H9 (cell line): Measurements from ENCODE around the gene ATG7. TPM values are rescaled to one million over a fixed set of nuclear protein-coding genes. Genes with fewer than 3 reads are reported as not detected.

Experiments used
- DNase-seq: peaks from one replicate; pipeline ENCODE4 v3.0.0-alpha.2; 2017
- H2AFZ ChIP-seq: one replicate; pipeline ENCODE4 v1.6.1; 2013; ENCODE audit warnings: mild to moderate bottlenecking, low read length, control low read depth, moderate library complexity
- H2AK5ac ChIP-seq: 2 replicates; pipeline ENCODE4 v1.6.1; 2013; ENCODE audit warnings: low read length, control low read depth, mixed read lengths; ENCODE audit not compliant: insufficient read length
- H2BK120ac ChIP-seq: one replicate; pipeline ENCODE4 v1.6.1; 2013; ENCODE audit warnings: low read depth, mild to moderate bottlenecking, low read length, control low read depth, inconsistent platforms; ENCODE audit not compliant: poor library complexity, severe bottlenecking
- H2BK12ac ChIP-seq: 2 replicates; pipeline ENCODE4 v1.6.1; 2013; ENCODE audit warnings: low read length, control low read depth, mixed read lengths, low read depth; ENCODE audit not compliant: insufficient read length
- H2BK15ac ChIP-seq: 2 replicates; pipeline ENCODE4 v1.6.1; 2013; ENCODE audit warnings: low read depth, low read length, control low read depth
- H2BK20ac ChIP-seq: one replicate; pipeline ENCODE4 v1.6.1; 2013; ENCODE audit warnings: low read depth, mild to moderate bottlenecking, low read length, control low read depth, inconsistent platforms; ENCODE audit not compliant: poor library complexity, severe bottlenecking
- H2BK5ac ChIP-seq: 2 replicates; pipeline ENCODE4 v1.6.1; 2013; ENCODE audit warnings: low read length, control low read depth, mixed read lengths; ENCODE audit not compliant: insufficient read length
- H3K14ac ChIP-seq: 2 replicates; pipeline ENCODE4 v1.6.1; 2013; ENCODE audit warnings: low read length, control low read depth; ENCODE audit not compliant: insufficient read depth
- H3K18ac ChIP-seq: 2 replicates; pipeline ENCODE4 v1.6.1; 2013; ENCODE audit warnings: low read depth, mild to moderate bottlenecking, mixed read lengths, low read length, control low read depth; ENCODE audit not compliant: insufficient read length
- H3K23ac ChIP-seq: 2 replicates; pipeline ENCODE4 v1.6.1; 2013; ENCODE audit warnings: low read length, control low read depth, mixed read lengths, low read depth; ENCODE audit not compliant: insufficient read length
- H3K23me2 ChIP-seq: 2 replicates; pipeline ENCODE4 v1.6.1; 2013; ENCODE audit warnings: low read depth, mild to moderate bottlenecking, mixed read lengths, low read length, control low read depth; ENCODE audit not compliant: insufficient read length, poor library complexity, severe bottlenecking
- H3K27ac ChIP-seq: 2 replicates; pipeline ENCODE4 v1.5.1; 2013; ENCODE audit warnings: low read length, control low read depth, mixed read lengths, low read depth; ENCODE audit not compliant: insufficient read length
- H3K27me3 ChIP-seq: 2 replicates; pipeline ENCODE4 v1.6.1; 2013; ENCODE audit warnings: low read length, control low read depth, inconsistent platforms; ENCODE audit not compliant: insufficient read depth
- H3K4ac ChIP-seq: 2 replicates; pipeline ENCODE4 v1.6.1; 2013; ENCODE audit warnings: low read depth, mild to moderate bottlenecking, control low read depth, inconsistent platforms, low read length, moderate library complexity
- H3K4me1 ChIP-seq: 2 replicates; pipeline ENCODE4 v1.6.1; 2013; ENCODE audit warnings: low read length, control low read depth, inconsistent platforms; ENCODE audit not compliant: insufficient read depth
- H3K4me2 ChIP-seq: 2 replicates; pipeline ENCODE4 v1.6.1; 2013; ENCODE audit warnings: low read length, control low read depth, mixed read lengths; ENCODE audit not compliant: insufficient read length, insufficient read depth
- H3K56ac ChIP-seq: 2 replicates; pipeline ENCODE4 v1.6.1; 2013; ENCODE audit warnings: low read depth, mild to moderate bottlenecking, mixed read lengths, low read length, control low read depth; ENCODE audit not compliant: insufficient read length
- H3K79me1 ChIP-seq: 2 replicates; pipeline ENCODE4 v1.6.1; 2013; ENCODE audit warnings: low read depth, mild to moderate bottlenecking, moderate library complexity, low read length, control low read depth, inconsistent platforms; ENCODE audit not compliant: insufficient read depth, poor library complexity, severe bottlenecking
- H3K79me2 ChIP-seq: 2 replicates; pipeline ENCODE4 v1.6.1; 2013; ENCODE audit warnings: low read length, control low read depth, inconsistent platforms; ENCODE audit not compliant: insufficient read depth
- H3K9ac ChIP-seq: 2 replicates; pipeline ENCODE4 v1.6.1; 2013; ENCODE audit warnings: low read length, control low read depth, mixed read lengths; ENCODE audit not compliant: insufficient read length; ENCODE audit errors: extremely low read depth
- H3K9me3 ChIP-seq: one replicate; pipeline ENCODE4 v1.6.1; 2013; ENCODE audit warnings: low read depth, low read length, inconsistent platforms; ENCODE audit not compliant: control insufficient read depth
- H3T11ph ChIP-seq: one replicate; pipeline ENCODE4 v1.6.1; 2013; ENCODE audit warnings: mild to moderate bottlenecking, low read length, control low read depth, inconsistent platforms
- H4K20me1 ChIP-seq: one replicate; pipeline ENCODE4 v1.6.1; 2013; ENCODE audit not compliant: control insufficient read depth, insufficient read length, insufficient read depth
- H4K5ac ChIP-seq: 2 replicates; pipeline ENCODE4 v1.6.1; 2013; ENCODE audit warnings: low read depth, mild to moderate bottlenecking, mixed read lengths, low read length, control low read depth; ENCODE audit not compliant: insufficient read length
- H4K8ac ChIP-seq: replicated peaks from 2 replicates; pipeline ENCODE4 v1.6.1; 2013; ENCODE audit warnings: low read length, control low read depth, mixed read lengths, low read depth; ENCODE audit not compliant: insufficient read length
- H4K91ac ChIP-seq: 2 replicates; pipeline ENCODE4 v1.6.1; 2013; ENCODE audit warnings: low read depth, mild to moderate bottlenecking, moderate library complexity, mixed read lengths, low read length, control low read depth; ENCODE audit not compliant: insufficient read length
- H3K27ac Mint-ChIP-seq, 3 experiments: 2 replicates in 2 of 3; 3 replicates in 1 of 3; pipeline ENCODE4 v1.8.0; 2020 to 2021; ENCODE audit warnings: mixed read lengths in 3 of 3, mild to moderate bottlenecking in 1 of 3, moderate library complexity in 1 of 3
- H3K27me3 Mint-ChIP-seq: 2 replicates; pipeline ENCODE4 v1.8.0; 2021; ENCODE audit warnings: low read depth, mild to moderate bottlenecking, moderate library complexity, mixed read lengths
- H3K36me3 Mint-ChIP-seq, 3 experiments: 2 replicates in 2 of 3; 3 replicates in 1 of 3; pipeline ENCODE4 v1.8.0; 2020 to 2021; ENCODE audit warnings: low read depth in 3 of 3, mixed read lengths in 3 of 3; ENCODE audit not compliant: insufficient read depth in 1 of 3
- H3K4me1 Mint-ChIP-seq, 2 experiments: 2 replicates each; pipeline ENCODE4 v1.8.0; 2020; ENCODE audit warnings: mixed read lengths in 2 of 2
- H3K4me3 Mint-ChIP-seq, 2 experiments: 2 replicates in 1 of 2; 3 replicates in 1 of 2; pipeline ENCODE4 v1.8.0; 2020 to 2021; ENCODE audit warnings: mild to moderate bottlenecking in 2 of 2, mixed read lengths in 2 of 2, moderate library complexity in 1 of 2
- H3K9me3 Mint-ChIP-seq, 2 experiments: 2 replicates in 1 of 2; 3 replicates in 1 of 2; pipeline ENCODE4 v1.8.0; 2020; ENCODE audit warnings: mild to moderate bottlenecking in 2 of 2, mixed read lengths in 2 of 2, moderate library complexity in 1 of 2
- WGBS: extraction: QIAGEN DNeasy Blood & Tissue Kit; methylation state at CpG from one replicate; pipeline ENCODE4 v1.1.7; 2013; ENCODE audit warnings: missing lambda C conversion rate, low lambda C conversion rate, mixed read lengths; ENCODE audit not compliant: insufficient read length; ENCODE audit errors: extremely low coverage; 5-methylcytosine and 5-hydroxymethylcytosine counted together
- total RNA-seq: library from RNA; stranded (reverse); gene quantifications from 2 replicates; pipeline ENCODE4 v1.2.1, GENCODE V29; 2021
- TF ChIP-seq, protein P1 (sequence below): fragments of 200-600 bp; sonication (generic); conservative IDR thresholded peaks from 3 replicates; pipeline ENCODE4 v1.8.0; 2021; ENCODE audit warnings: antibody characterized with exemption, mild to moderate bottlenecking

The ATG7 gene
- total RNA-seq, 1 experiment from 2014 or later = 17.9 TPM

DNA sequence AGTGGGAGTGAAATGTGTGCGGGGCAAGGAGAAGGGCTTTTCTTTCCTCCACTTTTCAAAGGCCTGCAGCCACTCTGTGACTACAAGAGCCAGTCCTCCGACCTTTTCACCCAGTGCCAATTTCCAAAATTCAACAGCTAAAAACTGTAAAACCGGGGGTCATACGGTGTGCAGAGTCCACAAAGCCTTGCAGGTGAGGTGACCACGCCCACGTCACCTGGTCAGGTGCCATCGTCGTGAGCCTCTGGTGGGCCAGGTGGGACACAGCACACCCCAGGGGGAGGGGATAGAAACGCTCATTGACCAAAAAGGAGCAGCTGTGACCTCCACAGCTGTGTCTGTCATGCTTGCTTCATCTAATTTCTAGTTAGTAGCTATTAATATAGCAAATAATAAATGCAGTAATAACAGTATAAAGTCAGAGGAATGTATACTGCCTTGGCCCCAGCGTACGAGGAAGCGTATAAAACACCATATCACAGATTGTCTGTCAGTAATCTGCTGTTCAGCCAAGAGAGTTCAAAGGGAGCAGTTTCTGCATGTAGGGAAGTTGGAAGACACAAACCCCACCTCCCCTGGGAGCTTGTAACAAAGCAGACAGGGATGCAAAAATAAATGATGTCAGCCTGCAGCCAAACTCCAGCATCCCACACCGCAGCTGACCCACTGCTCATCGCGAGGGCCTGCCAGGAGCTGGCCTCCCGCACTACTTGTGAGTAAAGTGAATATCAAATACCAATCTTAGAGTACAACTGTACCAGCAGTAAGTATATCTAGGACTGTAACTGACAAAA lies 284.9 kb downstream of the ATG7 start:
- Mint-ChIP-seq H3K27me3 (no peaks in the 10 kb centered on the region; the same call in 1 of the 2 replicates), H3K9me3 (peaks cover 0 to 2% of the 10 kb centered on the region in 2 experiments; a peak in 2 of 5 replicates), H3K27ac (no peak overlapping the region), H3K4me1 (peaks cover 8 to 11% of the 10 kb centered on the region in 2 experiments), H3K4me3 (no peak overlapping the region), H3K36me3 (peaks cover 4 to 37% (median 30%) of the 10 kb centered on the region in 3 experiments; a peak in 6 of 7 replicates)
- Histone ChIP-seq H2BK15ac (no peak overlapping the region), H3K56ac (no peak overlapping the region), H4K5ac (no peak overlapping the region), H2AK5ac (no peak overlapping the region), H3K4me1 (no peaks in the 10 kb centered on the region), H2BK20ac (no peak overlapping the region), H3K4ac (no peak overlapping the region), H3K4me2 (no peak overlapping the region), H2BK5ac (no peak overlapping the region), H3K27ac (no peak overlapping the region), H4K91ac (no peak overlapping the region), H2BK12ac (no peak overlapping the region), H2BK120ac (no peak overlapping the region), H3K14ac (no peak overlapping the region), H3K23me2 (no peaks in the 10 kb centered on the region), H3K9me3 (no peaks in the 10 kb centered on the region), H3K79me2 (no peaks in the 10 kb centered on the region), H3K27me3 (no peaks in the 10 kb centered on the region), H3T11ph (no peak overlapping the region), H4K20me1 (no peaks in the 10 kb centered on the region), H3K23ac (no peak overlapping the region), H2AFZ (no peak overlapping the region), H3K79me1 (peaks cover 3% of the 10 kb centered on the region), H3K9ac (no peak overlapping the region), H4K8ac (no peak overlapping the region), H3K18ac (no peak overlapping the region)
- TF ChIP-seq, protein P1, sequence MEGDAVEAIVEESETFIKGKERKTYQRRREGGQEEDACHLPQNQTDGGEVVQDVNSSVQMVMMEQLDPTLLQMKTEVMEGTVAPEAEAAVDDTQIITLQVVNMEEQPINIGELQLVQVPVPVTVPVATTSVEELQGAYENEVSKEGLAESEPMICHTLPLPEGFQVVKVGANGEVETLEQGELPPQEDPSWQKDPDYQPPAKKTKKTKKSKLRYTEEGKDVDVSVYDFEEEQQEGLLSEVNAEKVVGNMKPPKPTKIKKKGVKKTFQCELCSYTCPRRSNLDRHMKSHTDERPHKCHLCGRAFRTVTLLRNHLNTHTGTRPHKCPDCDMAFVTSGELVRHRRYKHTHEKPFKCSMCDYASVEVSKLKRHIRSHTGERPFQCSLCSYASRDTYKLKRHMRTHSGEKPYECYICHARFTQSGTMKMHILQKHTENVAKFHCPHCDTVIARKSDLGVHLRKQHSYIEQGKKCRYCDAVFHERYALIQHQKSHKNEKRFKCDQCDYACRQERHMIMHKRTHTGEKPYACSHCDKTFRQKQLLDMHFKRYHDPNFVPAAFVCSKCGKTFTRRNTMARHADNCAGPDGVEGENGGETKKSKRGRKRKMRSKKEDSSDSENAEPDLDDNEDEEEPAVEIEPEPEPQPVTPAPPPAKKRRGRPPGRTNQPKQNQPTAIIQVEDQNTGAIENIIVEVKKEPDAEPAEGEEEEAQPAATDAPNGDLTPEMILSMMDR = no peak
- WGBS = no CpG with 5 or more reads among the region's 16 CpGs
- DNase-seq = no peak
